K562 (cell line): ENCODE results near the gene MYADML2. TPM values are rescaled to one million over a fixed set of nuclear protein-coding genes. Genes with fewer than 3 reads are reported as not detected.

Experiments
- BRF1 ChIP-seq: IDR thresholded peaks from 3 replicates; pipeline ENCODE4 v1.6.1; 2011; ENCODE audit warnings: borderline replicate concordance, mild to moderate bottlenecking; ENCODE audit not compliant: insufficient read length; ENCODE audit errors: extremely low read depth
- CBX8 ChIP-seq: fragments of 200-600 bp; sonication (generic); IDR thresholded peaks from 2 replicates; pipeline ENCODE4 v1.6.1; 2012; ENCODE audit warnings: borderline replicate concordance, mixed run types, low read depth, mild to moderate bottlenecking, moderate library complexity, mixed read lengths, low read length, control low read depth, inconsistent platforms; ENCODE audit not compliant: poor library complexity, severe bottlenecking; ENCODE audit errors: extremely low read depth
- DACH1 ChIP-seq: fragments of 450-650 bp; IDR thresholded peaks from 2 replicates; pipeline ENCODE4 v1.6.1; 2018; ENCODE audit not compliant: partially characterized antibody
- ETV1 ChIP-seq: fragments of 450-650 bp; conservative IDR thresholded peaks from 2 replicates; pipeline ENCODE4 v1.6.1; 2016; ENCODE audit warnings: missing genetic modification characterization, control low read depth, low read depth, missing compliant biosample characterization
- FUS ChIP-seq: fragments of 200-400 bp; formaldehyde crosslinking; optimal IDR thresholded peaks from 2 replicates; pipeline ENCODE3; 2017; ENCODE audit warnings: low read depth, low read length
- GABPB1 ChIP-seq: sonication (generic); formaldehyde crosslinking; IDR thresholded peaks from 2 replicates; pipeline ENCODE4 v1.8.0; 2022; ENCODE audit warnings: mild to moderate bottlenecking, missing genetic modification reagents
- HCFC1 ChIP-seq: IDR thresholded peaks from 2 replicates; pipeline ENCODE4 v1.6.1; 2012; ENCODE audit warnings: low read depth, low read length, improper control_type of control experiment
- HDAC2 ChIP-seq: fragments of 450-650 bp; IDR thresholded peaks from 2 replicates; pipeline ENCODE4 v1.6.1; 2016; ENCODE audit warnings: mild to moderate bottlenecking
- KAT8 ChIP-seq: fragments of 450-650 bp; IDR thresholded peaks from 2 replicates; pipeline ENCODE4 v1.6.1; 2016; ENCODE audit warnings: low read depth, mild to moderate bottlenecking
- KDM5B ChIP-seq: fragments of 200-600 bp; sonication (generic); IDR thresholded peaks from 2 replicates; pipeline ENCODE4 v1.6.1; 2012; ENCODE audit warnings: low read depth, mild to moderate bottlenecking, moderate library complexity, low read length, control low read depth, inconsistent platforms; ENCODE audit not compliant: insufficient replicate concordance
- NFRKB ChIP-seq: fragments of 450-650 bp; IDR thresholded peaks from 2 replicates; pipeline ENCODE4 v1.6.1; 2016; ENCODE audit warnings: low read depth
- NR3C1 ChIP-seq: sonication (generic); formaldehyde crosslinking; IDR thresholded peaks from 2 replicates; pipeline ENCODE4 v1.8.1; 2022; ENCODE audit warnings: missing genetic modification reagents
- PHB2 ChIP-seq: fragments of 450-650 bp; IDR thresholded peaks from 2 replicates; pipeline ENCODE4 v1.6.1; 2017; ENCODE audit warnings: low read depth
- SAFB ChIP-seq: fragments of 200-400 bp; formaldehyde crosslinking; IDR thresholded peaks from 2 replicates; pipeline ENCODE4 v1.6.1; 2017; ENCODE audit warnings: low read depth, low read length, borderline replicate concordance
- SETDB1 ChIP-seq: IDR thresholded peaks from one replicate; pipeline ENCODE4 v1.6.1; 2012; ENCODE audit warnings: low read length, control low read depth, inconsistent platforms
- SNRNP70 ChIP-seq: fragments of 200-400 bp; formaldehyde crosslinking; optimal IDR thresholded peaks from 2 replicates; pipeline ENCODE3; 2017; ENCODE audit warnings: low read depth, low read length
- SRSF1 ChIP-seq: fragments of 200-400 bp; formaldehyde crosslinking; IDR thresholded peaks from 2 replicates; pipeline ENCODE4 v1.6.1; 2017; ENCODE audit warnings: mild to moderate bottlenecking, low read depth, low read length, moderate library complexity
- STAT5A ChIP-seq: IDR thresholded peaks from 2 replicates; pipeline ENCODE4 v1.6.1; 2012; ENCODE audit warnings: low read length, inconsistent platforms, borderline replicate concordance
- ZBTB17 ChIP-seq: fragments of 450-650 bp; formaldehyde crosslinking; IDR thresholded peaks from 2 replicates; pipeline ENCODE4 v1.4.0; 2020; ENCODE audit warnings: mild to moderate bottlenecking
- ZBTB7A ChIP-seq: IDR thresholded peaks from 2 replicates; pipeline ENCODE4 v1.6.1; 2011; ENCODE audit warnings: low read depth, mild to moderate bottlenecking, low read length, moderate library complexity, borderline replicate concordance; ENCODE audit not compliant: control insufficient read depth
- polyA plus RNA-seq, 8 experiments: library from polyadenylated mRNA; depleted of rRNA in 4 of 8; stranded (reverse) in 5 of 8; unstranded in 3 of 8; fragments of >200 nt; fragmentation: Nextera tagmentation in 2 of 8; fragmentation: Illumina TruSeq in 1 of 8; extraction: Ambion mirVana in 2 of 8; extraction: Trizol in 1 of 8; gene quantifications; 2 replicates each; pipeline versions ENCODE4 v1.2.1 to v1.2.3, GENCODE V29; 2011 to 2014; ENCODE audit warnings: inconsistent platforms in 1 of 8, missing spikeins in 1 of 8
- total RNA-seq, 7 experiments: library from RNA; depleted of rRNA in 6 of 7; stranded (reverse); fragments of >200 nt in 6 of 7; fragmentation: Illumina TruSeq in 2 of 7; extraction: Trizol in 2 of 7; gene quantifications; 2 replicates each; pipeline versions ENCODE4 v1.2.1 to v1.2.3, GENCODE V29; 2011 to 2021; ENCODE audit warnings: low replicate concordance in 1 of 7
- TF ChIP-seq, protein P1 (sequence below): fragments of 150-350 bp; IDR thresholded peaks from 2 replicates; pipeline ENCODE4 v1.6.1; 2014; ENCODE audit warnings: low read depth, mild to moderate bottlenecking, low read length, borderline replicate concordance
- TF ChIP-seq, protein P2 (sequence below): sonication (generic); IDR thresholded peaks from 2 replicates; pipeline ENCODE4 v1.6.1; 2016
- TF ChIP-seq, protein P3 (sequence below): sonication (generic); formaldehyde crosslinking; IDR thresholded peaks from 2 replicates; pipeline ENCODE4 v1.8.0; 2022; ENCODE audit warnings: missing genetic modification reagents, mild to moderate bottlenecking, moderate library complexity, borderline replicate concordance

MYADML2 gene
- total and polyA plus RNA-seq, 9 of the 15 experiments (the other 6 are each of a cell fraction or from before 2014, with no cell fraction given): not detected

DNA sequence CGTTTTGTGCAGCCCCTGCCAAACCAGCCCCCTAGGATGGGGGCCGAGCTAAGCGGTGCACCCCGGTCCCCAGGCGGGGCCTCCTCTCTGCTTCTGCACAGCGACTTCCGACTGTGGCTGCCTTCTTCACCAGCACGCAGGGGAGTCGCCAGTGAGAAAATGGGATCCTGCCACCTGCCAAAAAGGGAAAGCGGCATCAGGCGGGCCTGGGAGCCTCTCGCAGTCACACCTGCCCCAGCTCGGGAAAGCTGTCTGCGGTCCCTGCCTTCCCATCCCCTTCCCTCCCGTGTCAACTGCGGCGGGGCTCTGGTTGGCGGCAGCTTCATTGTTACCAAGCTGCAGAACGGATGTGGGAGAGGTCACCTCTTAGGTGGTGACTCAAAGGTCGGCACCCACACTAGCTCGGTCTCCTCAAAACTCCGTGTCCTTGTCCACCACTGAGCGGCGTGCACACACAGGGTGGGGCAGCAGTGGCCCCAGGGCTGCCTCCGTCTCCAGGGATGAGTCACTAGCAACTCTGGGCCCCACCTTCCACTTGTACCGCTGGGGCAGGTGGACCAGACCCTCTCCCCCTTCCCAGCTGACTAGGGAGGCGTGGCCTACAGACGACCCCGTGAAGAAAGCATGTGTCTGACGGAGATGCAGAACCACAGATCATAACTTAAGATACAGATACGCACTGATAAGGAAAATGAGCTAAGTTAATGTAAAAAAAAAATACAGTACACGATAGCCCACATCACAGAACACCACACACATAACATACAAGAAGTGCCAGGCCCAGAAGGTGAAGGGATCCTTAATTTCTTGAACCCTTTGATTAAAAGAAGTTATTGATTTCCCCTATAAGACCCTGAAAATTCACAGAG is 34.4 kb downstream of the MYADML2 start (continued):
- TF ChIP-seq HCFC1: no peak; the same call in 1 of the 2 replicates
- TF ChIP-seq BRF1: no peak
- TF ChIP-seq PHB2: no peak
- TF ChIP-seq CBX8: no peak
- TF ChIP-seq, protein P1, sequence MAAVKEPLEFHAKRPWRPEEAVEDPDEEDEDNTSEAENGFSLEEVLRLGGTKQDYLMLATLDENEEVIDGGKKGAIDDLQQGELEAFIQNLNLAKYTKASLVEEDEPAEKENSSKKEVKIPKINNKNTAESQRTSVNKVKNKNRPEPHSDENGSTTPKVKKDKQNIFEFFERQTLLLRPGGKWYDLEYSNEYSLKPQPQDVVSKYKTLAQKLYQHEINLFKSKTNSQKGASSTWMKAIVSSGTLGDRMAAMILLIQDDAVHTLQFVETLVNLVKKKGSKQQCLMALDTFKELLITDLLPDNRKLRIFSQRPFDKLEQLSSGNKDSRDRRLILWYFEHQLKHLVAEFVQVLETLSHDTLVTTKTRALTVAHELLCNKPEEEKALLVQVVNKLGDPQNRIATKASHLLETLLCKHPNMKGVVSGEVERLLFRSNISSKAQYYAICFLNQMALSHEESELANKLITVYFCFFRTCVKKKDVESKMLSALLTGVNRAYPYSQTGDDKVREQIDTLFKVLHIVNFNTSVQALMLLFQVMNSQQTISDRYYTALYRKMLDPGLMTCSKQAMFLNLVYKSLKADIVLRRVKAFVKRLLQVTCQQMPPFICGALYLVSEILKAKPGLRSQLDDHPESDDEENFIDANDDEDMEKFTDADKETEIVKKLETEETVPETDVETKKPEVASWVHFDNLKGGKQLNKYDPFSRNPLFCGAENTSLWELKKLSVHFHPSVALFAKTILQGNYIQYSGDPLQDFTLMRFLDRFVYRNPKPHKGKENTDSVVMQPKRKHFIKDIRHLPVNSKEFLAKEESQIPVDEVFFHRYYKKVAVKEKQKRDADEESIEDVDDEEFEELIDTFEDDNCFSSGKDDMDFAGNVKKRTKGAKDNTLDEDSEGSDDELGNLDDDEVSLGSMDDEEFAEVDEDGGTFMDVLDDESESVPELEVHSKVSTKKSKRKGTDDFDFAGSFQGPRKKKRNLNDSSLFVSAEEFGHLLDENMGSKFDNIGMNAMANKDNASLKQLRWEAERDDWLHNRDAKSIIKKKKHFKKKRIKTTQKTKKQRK: no peak
- no peak for TF ChIP-seq FUS
- TF ChIP-seq NFRKB: no peak
- TF ChIP-seq SNRNP70: no peak
- TF ChIP-seq ETV1 (tag): no peak
- TF ChIP-seq NR3C1 (CRISPR knock-in tag): no peak
- peak; percentile 42; the same call in 1 of the 2 replicates for TF ChIP-seq SAFB
- no peak for TF ChIP-seq SRSF1
- no peak for TF ChIP-seq STAT5A
- no peak for TF ChIP-seq KAT8
- no peak for TF ChIP-seq SETDB1
- TF ChIP-seq HDAC2: peak; percentile 57; the same call in 1 of the 2 replicates
- TF ChIP-seq ZBTB7A: peak; percentile 84
- no peak for TF ChIP-seq KDM5B
- TF ChIP-seq DACH1: peak; percentile 41
- TF ChIP-seq, protein P2, sequence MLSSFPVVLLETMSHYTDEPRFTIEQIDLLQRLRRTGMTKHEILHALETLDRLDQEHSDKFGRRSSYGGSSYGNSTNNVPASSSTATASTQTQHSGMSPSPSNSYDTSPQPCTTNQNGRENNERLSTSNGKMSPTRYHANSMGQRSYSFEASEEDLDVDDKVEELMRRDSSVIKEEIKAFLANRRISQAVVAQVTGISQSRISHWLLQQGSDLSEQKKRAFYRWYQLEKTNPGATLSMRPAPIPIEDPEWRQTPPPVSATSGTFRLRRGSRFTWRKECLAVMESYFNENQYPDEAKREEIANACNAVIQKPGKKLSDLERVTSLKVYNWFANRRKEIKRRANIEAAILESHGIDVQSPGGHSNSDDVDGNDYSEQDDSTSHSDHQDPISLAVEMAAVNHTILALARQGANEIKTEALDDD: no peak
- TF ChIP-seq GABPB1 (CRISPR knock-in tag): peak; percentile 78
- TF ChIP-seq, protein P3, sequence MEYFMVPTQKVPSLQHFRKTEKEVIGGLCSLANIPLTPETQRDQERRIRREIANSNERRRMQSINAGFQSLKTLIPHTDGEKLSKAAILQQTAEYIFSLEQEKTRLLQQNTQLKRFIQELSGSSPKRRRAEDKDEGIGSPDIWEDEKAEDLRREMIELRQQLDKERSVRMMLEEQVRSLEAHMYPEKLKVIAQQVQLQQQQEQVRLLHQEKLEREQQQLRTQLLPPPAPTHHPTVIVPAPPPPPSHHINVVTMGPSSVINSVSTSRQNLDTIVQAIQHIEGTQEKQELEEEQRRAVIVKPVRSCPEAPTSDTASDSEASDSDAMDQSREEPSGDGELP: peak; percentile 92
- TF ChIP-seq ZBTB17 (CRISPR knock-in tag): no peak
